Parathyroid adenoma (tissue), 2 donors: ENCODE results near the gene ADAMTS7.
"Not testable (repeated sequence)": the region's sequence is repeated elsewhere in the genome, so short reads cannot be mapped to it uniquely, and the experiment has no call there.

Experiments used
- H2AFZ ChIP-seq: fragments of 300-600 bp; sonication (generic); one replicate; pipeline ENCODE4 v1.7.0; 2017; ENCODE audit warnings: antibody characterized with exemption, mild to moderate bottlenecking
- H3K27ac ChIP-seq: fragments of 300-600 bp; sonication (generic); one replicate; pipeline ENCODE4 v1.7.0; 2017
- H3K27me3 ChIP-seq: fragments of 300-600 bp; sonication (generic); one replicate; pipeline ENCODE4 v1.7.0; 2017; ENCODE audit warnings: low read length; ENCODE audit not compliant: control insufficient read depth, insufficient read depth
- H3K36me3 ChIP-seq: fragments of 300-600 bp; sonication (generic); one replicate; pipeline ENCODE4 v1.7.0; 2017; ENCODE audit warnings: low read length; ENCODE audit not compliant: control insufficient read depth, insufficient read depth
- H3K4me1 ChIP-seq: fragments of 300-600 bp; sonication (generic); one replicate; pipeline ENCODE4 v1.7.0; 2017; ENCODE audit warnings: control low read depth
- H3K4me2 ChIP-seq: fragments of 300-600 bp; sonication (generic); one replicate; pipeline ENCODE4 v1.7.0; 2017; ENCODE audit warnings: low read length
- H3K4me3 ChIP-seq: fragments of 300-600 bp; sonication (generic); one replicate; pipeline ENCODE4 v1.7.0; 2017; ENCODE audit warnings: low read depth, low read length
- H3K79me2 ChIP-seq: fragments of 300-600 bp; sonication (generic); one replicate; pipeline ENCODE4 v1.7.0; 2017; ENCODE audit warnings: control low read depth
- H3K9ac ChIP-seq: fragments of 300-600 bp; sonication (generic); one replicate; pipeline ENCODE4 v1.7.0; 2017; ENCODE audit warnings: mild to moderate bottlenecking
- H3K9me3 ChIP-seq: fragments of 300-600 bp; sonication (generic); one replicate; pipeline ENCODE4 v1.7.0; 2017; ENCODE audit warnings: low read length; ENCODE audit not compliant: control insufficient read depth
- TF ChIP-seq, protein P1 (sequence below): fragments of 300-600 bp; sonication (generic); IDR thresholded peaks from one replicate; pipeline ENCODE4 v1.7.0; 2017; ENCODE audit warnings: antibody characterized with exemption, mild to moderate bottlenecking
- donor health status: primary hyperparathyroidism.

Gene ADAMTS7

DNA sequence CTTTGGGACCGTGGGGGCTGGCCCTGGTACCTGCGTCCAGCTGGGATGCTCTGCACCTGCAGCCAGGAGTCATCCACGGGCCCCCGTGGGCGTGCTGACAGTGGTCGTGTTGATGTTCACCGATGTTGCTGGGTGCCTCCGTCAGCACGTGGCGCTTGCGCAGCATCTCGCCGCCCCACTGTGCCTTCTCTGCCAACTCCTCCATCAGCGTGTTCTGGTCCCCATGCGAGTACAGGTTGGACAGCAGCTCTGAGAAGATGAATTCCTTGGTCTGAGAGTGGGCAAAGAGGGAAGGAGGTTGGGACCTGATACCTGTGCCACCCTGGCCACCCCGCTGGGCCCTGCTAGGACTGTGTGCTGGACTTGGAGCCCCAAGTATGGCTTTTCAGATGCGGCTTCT is 61.4 kb downstream of the ADAMTS7 start:
- Histone ChIP-seq H3K27ac (no peak overlapping the region), H3K9ac (no peak overlapping the region), H3K27me3 (no peaks in the 10 kb centered on the region), H2AFZ (no peak overlapping the region), H3K36me3 (no peaks in the 10 kb centered on the region), H3K4me1 (no peaks in the 10 kb centered on the region), H3K4me3 (no peak overlapping the region), H3K9me3 (no peaks in the 10 kb centered on the region), H3K4me2 (no peak overlapping the region), H3K79me2 (no peaks in the 10 kb centered on the region)
- TF ChIP-seq, protein P1, sequence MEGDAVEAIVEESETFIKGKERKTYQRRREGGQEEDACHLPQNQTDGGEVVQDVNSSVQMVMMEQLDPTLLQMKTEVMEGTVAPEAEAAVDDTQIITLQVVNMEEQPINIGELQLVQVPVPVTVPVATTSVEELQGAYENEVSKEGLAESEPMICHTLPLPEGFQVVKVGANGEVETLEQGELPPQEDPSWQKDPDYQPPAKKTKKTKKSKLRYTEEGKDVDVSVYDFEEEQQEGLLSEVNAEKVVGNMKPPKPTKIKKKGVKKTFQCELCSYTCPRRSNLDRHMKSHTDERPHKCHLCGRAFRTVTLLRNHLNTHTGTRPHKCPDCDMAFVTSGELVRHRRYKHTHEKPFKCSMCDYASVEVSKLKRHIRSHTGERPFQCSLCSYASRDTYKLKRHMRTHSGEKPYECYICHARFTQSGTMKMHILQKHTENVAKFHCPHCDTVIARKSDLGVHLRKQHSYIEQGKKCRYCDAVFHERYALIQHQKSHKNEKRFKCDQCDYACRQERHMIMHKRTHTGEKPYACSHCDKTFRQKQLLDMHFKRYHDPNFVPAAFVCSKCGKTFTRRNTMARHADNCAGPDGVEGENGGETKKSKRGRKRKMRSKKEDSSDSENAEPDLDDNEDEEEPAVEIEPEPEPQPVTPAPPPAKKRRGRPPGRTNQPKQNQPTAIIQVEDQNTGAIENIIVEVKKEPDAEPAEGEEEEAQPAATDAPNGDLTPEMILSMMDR: no peak

DNA sequence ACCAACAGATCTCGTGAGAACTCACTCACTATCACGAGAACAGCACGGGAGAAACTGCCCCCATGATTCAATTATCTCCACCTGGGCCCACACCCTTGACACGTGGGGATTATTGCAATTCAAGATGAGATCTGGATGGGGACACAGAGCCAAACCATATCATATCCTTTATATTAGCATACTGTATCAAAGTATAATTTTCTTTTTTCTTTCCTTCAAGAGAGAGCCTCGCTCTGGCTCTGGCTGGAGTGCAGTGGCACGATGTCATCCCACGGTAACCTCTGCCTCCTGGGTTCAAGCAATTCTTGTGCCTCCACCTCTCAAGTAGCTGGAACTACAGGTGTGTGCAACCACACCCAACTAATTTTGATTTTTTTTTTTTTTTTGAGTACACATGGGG is 63.4 kb downstream of the ADAMTS7 start:
- not testable (repeated sequence) for H3K4me3 ChIP-seq, H2AFZ ChIP-seq, H3K36me3 ChIP-seq, H3K4me1 ChIP-seq, H3K9me3 ChIP-seq, H3K4me2 ChIP-seq, H3K27me3 ChIP-seq, H3K9ac ChIP-seq, H3K27ac ChIP-seq, H3K79me2 ChIP-seq

DNA sequence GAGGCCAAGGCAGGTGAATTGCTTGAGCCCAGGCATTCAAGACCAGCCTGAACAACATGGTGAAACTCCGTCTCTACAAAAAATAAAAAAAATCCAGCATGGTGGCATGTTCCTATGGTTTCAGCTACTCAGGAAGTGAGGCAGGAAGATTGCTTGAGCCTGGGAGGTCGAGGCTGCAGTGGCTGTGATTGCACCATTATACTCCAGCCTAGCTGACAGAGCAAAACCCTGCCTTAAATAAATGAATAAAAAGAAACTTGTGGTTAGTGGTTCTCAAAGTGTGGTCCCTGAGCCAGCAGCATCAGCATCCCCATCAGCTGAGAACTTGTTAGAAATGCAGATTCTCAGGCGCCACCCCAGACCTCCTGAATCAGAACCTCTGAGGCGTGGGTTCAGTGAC is 69.6 kb downstream of the ADAMTS7 start:
- not testable (repeated sequence) for H3K27ac ChIP-seq, H3K4me3 ChIP-seq, H3K36me3 ChIP-seq, H3K79me2 ChIP-seq, H3K9ac ChIP-seq, H3K4me1 ChIP-seq, H2AFZ ChIP-seq, H3K27me3 ChIP-seq, H3K9me3 ChIP-seq, H3K4me2 ChIP-seq

DNA sequence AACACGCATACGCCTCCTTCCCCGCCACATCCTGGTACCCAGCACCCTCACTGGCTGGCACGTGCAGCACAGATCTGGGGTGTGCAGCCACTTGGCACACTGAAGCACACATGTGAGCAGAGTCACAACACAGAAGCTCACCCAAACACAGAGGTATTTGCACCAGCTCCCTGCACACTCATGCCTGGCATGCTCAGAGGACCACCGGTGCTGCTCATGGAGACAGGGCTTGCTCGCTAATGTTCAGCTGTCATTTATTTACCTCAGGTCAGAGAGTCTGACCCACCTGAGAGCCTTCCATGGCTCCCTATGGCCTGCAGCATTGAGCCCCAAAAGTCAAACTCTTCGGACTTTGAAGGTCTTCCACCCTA is 70.4 kb downstream of the ADAMTS7 start:
- Histone ChIP-seq H3K4me3 (no peak overlapping the region), H3K4me2 (no peak overlapping the region), H3K27ac (no peak overlapping the region), H3K4me1 (no peaks in the 10 kb centered on the region), H3K27me3 (no peaks in the 10 kb centered on the region), H3K79me2 (no peaks in the 10 kb centered on the region), H2AFZ (no peak overlapping the region), H3K9me3 (no peaks in the 10 kb centered on the region), H3K36me3 (no peaks in the 10 kb centered on the region), H3K9ac (no peak overlapping the region)
- TF ChIP-seq, protein P1: no peak

DNA sequence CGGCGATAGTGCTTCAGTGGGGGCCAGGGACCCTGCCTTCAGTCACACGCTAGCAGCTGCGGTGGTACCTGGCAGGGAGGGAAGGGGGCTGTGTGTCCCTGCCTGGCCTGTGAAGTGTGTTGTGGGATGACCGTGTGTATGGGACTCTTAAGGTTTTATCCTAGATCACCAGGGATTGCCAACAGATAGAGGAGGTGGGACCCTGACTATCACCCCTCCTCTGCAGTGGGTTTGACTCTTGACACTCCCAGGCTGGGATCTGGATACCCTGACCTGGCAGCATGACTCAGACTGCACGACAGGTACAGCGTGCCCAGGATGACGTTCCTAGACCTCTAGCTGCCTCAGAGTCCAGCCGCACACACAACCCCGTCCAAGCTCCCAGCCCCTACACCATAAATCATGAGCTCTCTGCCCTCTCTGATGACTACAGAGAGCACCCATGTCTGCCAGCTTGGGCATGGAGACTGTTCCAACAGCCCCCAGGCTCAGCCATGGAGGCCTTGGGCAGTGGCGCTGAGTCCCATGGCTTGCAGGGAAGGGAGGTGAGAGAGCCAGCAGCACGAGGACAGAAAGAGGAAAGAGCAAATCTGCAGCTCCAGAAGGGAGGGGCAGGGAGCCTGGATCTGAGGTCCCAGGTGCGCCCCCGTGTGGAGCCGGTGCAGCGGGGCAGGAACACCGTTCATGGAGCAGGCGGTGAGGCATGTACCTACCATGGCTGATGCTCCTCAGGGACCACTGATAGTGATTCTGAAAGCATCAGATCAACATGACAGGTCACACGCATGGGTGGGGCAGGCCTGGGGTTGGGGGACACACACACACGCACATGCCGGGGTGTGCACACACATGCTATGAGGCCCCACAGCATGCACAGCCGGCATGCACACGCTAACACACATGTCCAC is 71.0 kb downstream of the ADAMTS7 start:
- Histone ChIP-seq H3K79me2 (no peaks in the 10 kb centered on the region), H3K27ac (no peak overlapping the region), H3K4me3 (no peak overlapping the region), H3K36me3 (no peaks in the 10 kb centered on the region), H3K4me1 (no peaks in the 10 kb centered on the region), H3K9ac (no peak overlapping the region), H3K4me2 (no peak overlapping the region), H3K27me3 (no peaks in the 10 kb centered on the region), H2AFZ (no peak overlapping the region), H3K9me3 (no peaks in the 10 kb centered on the region)
- TF ChIP-seq, protein P1: no peak

DNA sequence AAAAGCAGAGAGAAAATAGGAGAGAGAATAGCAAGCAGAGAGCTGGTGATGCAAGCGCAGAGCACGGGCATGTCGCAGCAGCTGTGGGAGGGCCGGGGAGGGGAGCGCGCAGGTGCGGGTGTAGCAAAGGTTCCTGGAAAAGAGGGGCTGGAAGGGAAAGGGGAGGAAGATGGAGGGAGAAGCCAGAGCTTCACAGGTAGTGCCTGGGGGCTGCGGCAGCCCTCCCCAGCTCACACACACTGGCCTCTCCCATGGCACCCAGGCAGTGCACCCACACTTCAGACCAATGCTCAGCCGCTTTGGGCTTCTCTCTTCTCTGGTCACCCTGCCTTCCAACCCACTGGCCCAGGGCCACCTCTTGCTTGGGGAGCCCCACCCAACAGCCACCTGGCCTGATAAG is 72.1 kb downstream of the ADAMTS7 start:
- H3K79me2 ChIP-seq: no peaks in the 10 kb centered on the region
- no peak overlapping the region for H2AFZ ChIP-seq
- no peak overlapping the region for H3K27ac ChIP-seq
- H3K4me1 ChIP-seq: no peaks in the 10 kb centered on the region
- H3K4me2 ChIP-seq: no peak overlapping the region
- no peak overlapping the region for H3K9ac ChIP-seq
- no peak overlapping the region for H3K4me3 ChIP-seq
- H3K27me3 ChIP-seq: no peaks in the 10 kb centered on the region
- H3K36me3 ChIP-seq: no peaks in the 10 kb centered on the region
- TF ChIP-seq, protein P1: no peak
- no peaks in the 10 kb centered on the region for H3K9me3 ChIP-seq

DNA sequence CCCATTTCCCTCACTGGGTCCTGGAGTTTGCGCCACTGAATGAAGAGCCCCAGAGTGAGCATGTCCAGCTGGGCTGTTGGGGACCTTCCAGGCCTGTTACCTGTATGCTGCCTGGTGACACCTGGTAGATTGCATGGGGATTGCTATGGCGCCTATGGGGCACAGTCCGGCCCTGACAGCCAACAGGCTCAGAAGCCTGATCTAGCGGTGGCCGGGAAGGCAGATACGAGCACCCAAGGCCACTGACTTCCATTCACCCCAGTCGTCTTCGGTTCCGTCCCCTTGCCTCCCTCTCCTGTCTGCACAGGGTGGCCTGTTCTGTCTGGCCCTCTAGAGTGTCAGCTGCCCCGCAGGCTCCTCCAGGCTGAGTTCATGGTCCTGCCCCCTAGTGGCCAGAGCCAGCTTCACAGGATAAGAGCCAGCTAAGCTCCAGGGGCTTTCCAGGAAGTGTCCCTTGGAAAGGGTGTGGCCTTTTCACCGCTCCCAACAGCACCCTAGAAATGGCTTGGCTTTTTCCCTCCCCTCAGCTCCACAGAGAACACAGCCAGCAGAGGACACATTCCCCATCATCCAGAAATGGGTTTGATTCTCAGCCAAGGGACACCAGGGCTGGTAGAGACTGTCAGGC is 73.2 kb downstream of the ADAMTS7 start:
- H3K27me3 ChIP-seq, H3K9ac ChIP-seq, H3K4me2 ChIP-seq, H3K9me3 ChIP-seq, H3K79me2 ChIP-seq, H3K4me1 ChIP-seq, H3K4me3 ChIP-seq, H3K27ac ChIP-seq, H3K36me3 ChIP-seq, H2AFZ ChIP-seq: not testable (repeated sequence)
